Activated CD8-positive, alpha-beta memory T cell treated with anti-CD3 and anti-CD28 coated beads, Interleukin-2, amount 50 U/mL, for 24 hours (primary cell): ENCODE measurements around the gene ALPK1.
"Not testable (repeated sequence)": the region's sequence is repeated elsewhere in the genome, so short reads cannot be mapped to it uniquely, and the experiment has no call there.

Experiments
- DNase-seq: peaks from one replicate; pipeline ENCODE4 v3.0.0-alpha.2; 2020; ENCODE audit errors: extremely low read depth

ALPK1 gene

DNA sequence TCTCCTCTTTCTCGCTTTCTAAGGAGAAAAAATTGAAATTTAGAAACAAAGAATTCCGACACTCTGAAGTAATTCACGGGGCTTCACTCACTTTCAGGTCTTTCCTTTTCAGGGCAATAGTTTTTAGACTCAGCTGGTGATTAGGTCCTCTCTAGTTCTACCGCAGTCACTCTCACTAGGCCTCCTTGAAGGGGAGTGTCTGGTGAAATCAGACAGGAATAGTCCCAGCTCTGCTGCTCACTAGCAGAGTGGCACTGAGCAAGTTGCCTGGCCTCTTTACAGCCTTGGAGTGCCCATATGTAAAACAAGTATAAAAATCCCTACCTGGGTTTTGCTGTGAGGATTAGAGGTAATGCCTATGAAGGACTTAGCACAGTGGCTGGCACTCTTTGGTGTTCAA lies 154.7 kb downstream of the ALPK1 start:
- DNase-seq = no peak

DNA sequence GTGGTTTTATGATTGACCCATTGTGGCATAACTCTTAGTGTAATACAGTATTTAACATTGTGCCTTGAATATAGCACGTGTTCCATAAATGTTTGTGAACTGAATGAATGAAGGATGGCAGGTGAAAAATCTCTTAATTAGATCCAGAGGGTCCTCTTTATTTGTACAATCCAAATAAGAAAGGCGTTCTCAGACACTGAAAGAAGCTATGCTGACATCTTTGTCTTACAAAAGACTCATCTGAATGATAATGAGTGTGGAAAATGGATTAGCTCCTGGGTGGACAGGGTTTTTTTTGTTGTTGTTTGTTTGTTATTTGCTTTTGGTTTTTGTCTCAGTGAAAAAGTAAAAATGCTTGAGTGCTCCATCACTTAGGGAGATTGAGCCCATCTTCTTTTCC lies 156.2 kb downstream of the ALPK1 start:
- no peak for DNase-seq

- no peak for DNase-seq
These were observed 175.1 kb downstream of the ALPK1 start for GRCh38 chr4:112472318-112472717.

DNA sequence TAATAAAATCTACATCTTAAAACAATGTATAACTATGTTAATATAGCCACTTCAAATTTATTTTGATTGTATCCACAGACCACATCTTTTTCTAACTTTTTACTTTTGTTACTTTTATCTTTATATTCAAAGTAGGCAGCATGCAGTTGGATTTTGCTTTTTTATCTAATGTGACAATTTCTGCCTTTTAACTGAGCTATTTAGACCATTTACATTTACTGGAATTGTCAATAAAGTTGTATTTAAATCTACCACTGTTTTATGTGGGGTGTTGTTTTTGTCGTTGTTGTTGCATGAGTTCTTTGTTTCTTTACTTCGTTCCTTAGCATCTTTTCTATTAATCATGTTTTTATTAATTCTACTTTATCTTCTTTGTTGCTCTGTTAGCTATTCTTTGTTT lies 176.8 kb downstream of the ALPK1 start:
- DNase-seq = no peak

GRCh38 chr4:112485930-112486329 lies 188.8 kb downstream of the ALPK1 start:
- DNase-seq = no peak

DNA sequence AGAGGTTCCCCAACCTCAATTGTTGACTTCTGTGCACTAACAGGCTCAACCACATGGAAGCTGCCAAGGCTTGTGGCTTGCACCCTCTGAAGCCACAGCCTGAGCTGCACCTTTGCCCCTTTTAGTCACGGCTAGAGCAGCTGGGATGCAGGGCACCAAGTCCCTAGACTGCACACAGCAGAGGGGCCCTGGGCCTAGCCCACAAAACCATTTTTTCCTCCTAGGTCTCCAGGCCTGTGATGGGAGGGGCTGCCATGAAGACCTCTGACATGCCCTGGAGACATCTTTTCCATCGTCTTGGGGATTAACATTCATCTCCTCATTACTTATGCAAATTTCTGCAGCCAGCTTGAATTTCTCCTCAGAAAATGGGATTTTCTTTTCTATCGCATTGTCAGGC lies 193.6 kb downstream of the ALPK1 start:
- DNase-seq = not testable (repeated sequence)
